GM18867 (cell line): ENCODE results near the gene NPAS1.
"Not testable (repeated sequence)": the region's sequence is repeated elsewhere in the genome, so short reads cannot be mapped to it uniquely, and the experiment has no call there.

Experiments
- ATAC-seq: cut with Tn5 transposase; IDR thresholded peaks from one replicate; pipeline ENCODE4 v1.9.1; 2021; ENCODE audit warnings: mild to moderate bottlenecking, moderate library complexity; ENCODE audit not compliant: unreplicated experiment

Gene NPAS1

GRCh38 chr19:46990991-46991676 is 28.5 kb upstream of the NPAS1 start:
- ATAC-seq, result no peak

DNA sequence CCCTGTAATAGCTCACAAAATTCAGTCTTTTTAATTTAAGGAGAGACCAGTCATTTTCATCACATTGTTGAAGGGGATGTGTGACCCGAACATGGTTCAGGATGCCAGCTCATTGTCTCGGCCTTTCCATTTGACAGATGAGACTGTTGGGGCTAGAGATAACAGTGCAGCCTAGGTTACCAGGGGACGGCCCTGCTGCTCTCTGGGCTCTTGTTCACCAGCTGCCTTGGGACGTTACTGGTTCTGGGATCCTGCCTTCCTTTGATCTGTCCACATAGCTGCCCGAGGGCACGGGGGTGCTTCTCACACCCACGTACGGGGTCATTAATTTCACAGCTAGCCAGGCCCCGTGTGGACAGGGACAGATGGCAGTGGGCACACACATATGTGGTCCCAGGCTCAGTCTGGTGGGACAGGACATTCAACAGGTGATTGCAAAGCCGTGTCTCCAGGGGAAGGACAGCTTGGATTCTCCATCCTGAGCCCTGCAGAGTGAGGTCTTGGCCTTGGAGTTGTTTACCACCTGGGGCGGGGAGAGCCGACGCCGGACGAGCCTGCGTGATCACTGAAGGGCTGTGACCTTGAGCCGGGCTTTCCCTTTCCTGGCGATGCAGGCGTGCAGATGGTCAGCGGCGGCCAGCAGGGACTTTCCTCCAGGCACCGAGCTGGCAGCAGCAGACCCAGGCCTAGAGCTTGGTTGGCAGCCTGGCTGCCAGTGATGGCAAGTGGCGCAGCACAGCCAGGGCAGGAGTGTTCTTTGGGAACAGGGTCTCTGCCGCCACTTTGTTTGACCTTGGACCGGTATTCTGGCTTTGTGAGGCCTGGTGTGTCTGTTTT is 26.7 kb upstream of the NPAS1 start:
- no peak for ATAC-seq

DNA sequence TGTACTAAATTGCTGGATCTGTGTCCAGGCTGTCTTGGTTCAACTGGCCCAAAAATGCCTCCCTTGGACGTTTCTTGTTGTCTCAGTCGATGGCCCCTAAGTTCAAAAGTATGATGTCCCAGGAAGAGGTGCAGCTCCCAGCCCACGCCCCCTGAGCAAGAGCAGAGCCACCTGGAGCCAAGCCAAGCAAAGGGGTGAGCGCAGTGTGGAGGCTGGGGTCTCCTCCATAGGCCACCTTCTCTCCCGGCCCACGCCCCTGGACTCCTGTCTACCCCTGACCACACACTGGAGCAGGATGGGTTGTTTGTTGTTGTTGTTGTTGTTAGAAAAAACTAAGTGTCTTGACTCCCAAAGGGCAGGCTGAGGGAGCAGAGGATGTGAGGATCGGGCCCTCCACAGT is 26.0 kb upstream of the NPAS1 start:
- no peak for ATAC-seq

GRCh38 chr19:46994141-46994686 is 25.4 kb upstream of the NPAS1 start:
- ATAC-seq, result no peak

DNA sequence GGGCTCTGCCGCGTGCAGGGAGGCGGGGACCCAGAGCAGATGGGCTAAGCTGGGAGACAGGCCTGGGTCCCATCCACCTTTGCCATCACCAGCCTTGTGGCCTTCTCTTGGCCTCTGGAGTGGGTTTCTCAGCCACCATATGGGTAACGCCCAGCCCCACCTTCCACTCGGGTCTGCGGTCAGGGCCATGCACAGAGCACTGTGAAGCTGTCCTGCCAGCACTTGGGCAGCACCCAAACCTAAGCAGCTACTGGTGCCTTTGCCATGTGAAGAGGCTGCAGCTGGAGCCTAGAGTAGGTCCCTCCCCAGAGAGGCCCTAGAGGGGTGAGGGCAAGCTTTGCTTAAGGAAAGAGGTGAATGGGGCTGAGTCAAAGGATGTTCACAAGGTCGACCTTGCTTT is 24.1 kb upstream of the NPAS1 start:
- no peak for ATAC-seq

DNA sequence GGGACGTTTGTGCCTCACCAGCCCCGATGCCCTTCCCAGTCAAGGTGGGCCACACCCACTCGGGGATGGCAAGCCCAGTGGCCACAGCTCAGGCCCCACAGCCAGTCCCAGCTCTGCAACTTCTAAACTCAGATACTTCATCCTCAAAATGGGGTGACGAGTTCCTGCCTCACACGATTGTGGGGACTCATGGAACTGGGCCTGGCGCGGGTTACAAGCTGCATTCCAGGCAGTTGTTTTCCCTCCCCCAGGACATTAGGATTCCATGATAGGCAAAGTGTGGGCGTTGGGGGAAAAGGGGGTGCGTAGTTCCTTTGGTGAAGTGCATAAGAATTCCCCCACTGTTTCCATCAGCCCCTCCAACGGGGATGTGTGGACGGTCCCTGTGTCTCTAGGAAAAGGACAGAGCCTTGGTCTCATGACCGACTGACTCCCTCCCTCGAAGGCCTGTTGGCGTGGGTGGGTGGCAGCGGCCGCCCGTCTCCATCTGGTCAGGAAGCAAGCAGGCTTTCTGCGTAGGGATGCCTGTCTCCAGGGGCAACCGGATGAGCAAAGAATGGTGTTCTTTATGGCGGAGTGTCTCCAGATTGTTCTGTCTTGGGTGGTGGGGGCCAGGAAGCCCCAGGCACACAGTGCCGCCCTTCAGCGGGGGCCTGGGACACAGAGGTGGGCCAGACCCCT is 21.1 kb upstream of the NPAS1 start:
- ATAC-seq, result no peak

GRCh38 chr19:46999377-46999776 is 20.3 kb upstream of the NPAS1 start:
- no peak for ATAC-seq

GRCh38 chr19:46999878-47000277 is 19.8 kb upstream of the NPAS1 start:
- no peak for ATAC-seq

- ATAC-seq, result no peak
These were observed 19.3 kb upstream of the NPAS1 start for GRCh38 chr19:47000373-47000772.

GRCh38 chr19:47001584-47001983 is 18.1 kb upstream of the NPAS1 start:
- ATAC-seq, result no peak

DNA sequence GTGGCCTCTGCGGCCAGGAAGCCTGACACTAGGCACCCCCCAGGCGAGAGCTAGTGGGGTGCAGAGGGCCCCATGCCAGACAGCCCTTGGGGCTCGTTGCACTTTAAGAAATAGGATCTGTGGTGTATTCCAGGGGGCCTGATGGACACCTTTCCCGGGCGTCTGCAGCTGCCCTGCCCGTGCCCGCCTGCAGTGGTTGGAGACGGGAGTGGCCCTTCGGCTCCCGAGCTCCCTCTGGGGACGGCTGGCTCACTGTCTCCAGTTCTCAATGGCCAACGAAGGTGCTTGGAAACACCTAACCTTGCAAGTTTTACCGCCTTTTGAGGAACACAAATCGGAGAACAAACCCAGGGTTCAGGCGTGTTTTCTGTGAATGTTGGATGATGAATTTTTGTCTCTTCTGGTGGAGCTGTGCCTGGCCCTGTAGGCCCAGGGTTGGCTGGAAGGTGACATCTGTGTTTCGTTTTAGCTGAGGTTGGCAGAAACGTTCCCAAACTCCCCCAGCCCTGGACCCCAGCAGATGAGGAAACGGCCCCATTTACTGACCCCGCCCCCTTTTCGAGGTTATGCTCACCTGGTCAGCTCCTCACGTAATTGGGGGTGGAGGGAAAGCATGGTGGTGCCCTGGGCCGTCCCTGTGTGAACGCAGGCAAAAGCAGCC is 17.4 kb upstream of the NPAS1 start:
- ATAC-seq, result no peak

- ATAC-seq, result no peak
These were observed 16.6 kb upstream of the NPAS1 start for GRCh38 chr19:47002853-47003610.

GRCh38 chr19:47003611-47004465 is 15.8 kb upstream of the NPAS1 start:
- ATAC-seq, result no peak

DNA sequence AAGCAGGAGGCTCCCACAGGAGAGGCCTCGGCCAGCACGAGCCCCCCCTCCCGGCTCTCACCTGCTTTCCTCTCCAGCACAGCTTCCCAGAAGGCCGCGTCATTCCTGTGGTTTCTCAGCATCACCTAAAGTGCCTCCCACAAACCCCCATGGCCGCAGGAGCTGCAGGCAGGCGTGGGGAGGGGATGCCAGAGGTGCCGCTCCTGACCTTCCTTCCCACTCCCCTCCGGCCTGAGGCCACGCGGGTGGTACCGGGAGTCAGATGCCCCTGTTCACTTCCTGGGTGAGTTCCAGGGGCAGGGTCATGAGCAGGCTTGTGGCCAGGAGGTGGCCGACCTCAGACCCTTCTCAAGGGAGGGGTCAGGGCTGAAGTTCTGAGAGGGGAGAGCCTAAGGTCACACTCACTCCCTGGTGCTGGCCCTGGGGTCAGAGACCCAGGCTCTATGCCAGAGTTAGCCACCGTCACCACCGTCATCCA is 14.4 kb upstream of the NPAS1 start:
- ATAC-seq, result no peak

DNA sequence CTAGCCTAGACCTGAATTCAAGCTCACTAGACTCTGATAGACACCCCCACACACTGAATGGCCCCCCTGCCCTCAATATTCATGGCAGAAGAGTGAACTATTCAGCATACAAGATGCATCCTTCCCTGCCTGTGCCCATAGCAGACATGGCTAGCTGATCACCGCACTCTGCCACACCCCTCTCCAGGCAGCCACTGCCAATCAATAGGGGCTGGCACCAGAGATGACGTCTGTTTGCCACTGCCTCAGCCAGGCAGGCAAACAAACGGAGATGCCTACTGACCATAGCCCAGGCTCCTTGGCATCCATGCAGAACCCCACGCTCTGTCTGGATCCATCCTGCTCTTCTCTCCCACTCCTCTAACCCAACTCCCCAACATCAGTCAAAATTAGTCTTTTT is 13.8 kb upstream of the NPAS1 start:
- ATAC-seq, result no peak

DNA sequence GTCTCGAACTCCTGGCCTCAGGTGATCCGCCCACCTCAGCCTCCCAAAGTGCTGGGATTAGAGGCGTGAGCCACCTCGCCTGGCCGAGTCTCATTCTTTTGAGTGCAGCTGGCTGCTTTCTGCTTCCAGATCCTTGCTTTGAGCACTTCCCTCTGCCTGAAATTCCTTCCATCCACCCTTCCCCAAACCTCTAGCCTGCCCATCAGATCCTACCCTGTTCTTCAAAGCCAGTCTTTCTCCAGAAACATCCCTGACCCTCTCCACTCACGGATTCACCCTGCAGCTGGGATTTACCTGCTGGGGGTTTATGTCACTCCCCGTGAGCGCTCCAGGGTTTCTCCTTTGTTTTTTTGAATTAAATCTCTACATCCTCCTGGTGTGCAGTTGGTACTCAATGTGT is 13.1 kb upstream of the NPAS1 start:
- ATAC-seq, result no peak

DNA sequence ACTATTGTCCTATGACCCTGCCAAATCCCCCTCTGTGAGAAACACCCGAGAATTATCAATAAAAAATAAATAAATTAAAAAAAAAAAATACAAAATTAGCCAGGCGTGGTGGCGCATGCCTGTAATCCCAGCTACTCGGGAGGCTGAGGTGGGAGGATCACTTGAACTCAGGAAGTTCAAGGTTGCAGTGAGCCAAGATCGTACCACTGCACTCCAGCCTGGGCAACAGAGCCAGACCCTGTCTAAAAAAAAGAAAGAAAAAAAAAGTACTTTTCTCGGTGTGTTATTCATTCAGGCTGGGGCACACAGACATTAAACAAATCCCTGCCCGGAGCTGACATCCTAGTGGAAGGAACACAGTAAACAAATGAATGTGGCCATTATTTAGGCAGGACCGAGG is 9.1 kb upstream of the NPAS1 start:
- ATAC-seq, result not testable (repeated sequence)

- no peak for ATAC-seq
These were observed 7.0 kb upstream of the NPAS1 start for GRCh38 chr19:47012617-47013016.

GRCh38 chr19:47013041-47013517 is 6.6 kb upstream of the NPAS1 start:
- peak; percentile 41 for ATAC-seq
